ENCODE results near the gene SEC11C. TPM values are rescaled to one million over a fixed set of nuclear protein-coding genes. Genes with fewer than 3 reads are reported as not detected.

Gene SEC11C
- total and polyA plus RNA-seq, 2 of the 13 experiments (the other 11 are each of a cell fraction or from before 2014, with no cell fraction given), result 71.9 to 297 TPM

DNA sequence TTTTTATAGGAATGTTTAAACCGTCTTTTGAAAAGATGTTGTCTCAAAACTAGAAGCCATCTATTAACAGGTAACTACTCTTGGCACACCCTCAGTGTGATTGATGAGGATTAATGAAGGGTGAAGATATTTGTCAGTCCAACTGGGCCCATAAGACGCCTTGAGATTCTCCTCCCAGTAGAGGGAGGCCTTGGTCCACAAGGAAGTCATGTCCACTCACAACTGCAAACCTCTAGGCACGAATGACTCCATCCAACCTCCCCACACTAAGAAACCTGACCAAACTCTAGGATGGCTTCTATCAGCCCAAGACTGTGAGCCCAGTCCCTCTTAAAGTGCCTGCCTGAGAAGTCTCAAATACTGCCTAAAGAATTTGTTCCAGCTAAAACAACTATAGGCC lies 61.1 kb downstream of the SEC11C start:
- intact Hi-C loops (cut with micrococcal nuclease; ENCODE audit: unreplicated experiment) (no loop called here), in situ Hi-C loops (cut with HindIII; ENCODE audit: extremely low pct_ligation_motif_present, low pct_unique_long_range_greater_than_20kb) (no loop called here)
- no peaks in the 10 kb centered on the region for H3K9me3 ChIP-seq (ENCODE audit: low read length)
- no peaks in the 10 kb centered on the region; a peak in 1 of 5 replicates for H3K27me3 ChIP-seq (ENCODE audit: control insufficient read depth in 1 of 2, insufficient read depth in 2 of 2, low read length in 2 of 2)
- 4% methylated on average over 3 of the region's 3 CpGs for WGBS (ENCODE audit: low lambda C conversion rate)
- no peak overlapping the region for H2AFZ ChIP-seq (ENCODE audit: low read length)
- no peak overlapping the region for H3K9ac ChIP-seq (ENCODE audit: insufficient read depth, low read depth, low read length)
- DNase-seq (ENCODE audit: low spot score), result no peak
- no TSS peak for BruUV-seq (replicated peaks)
- H3K36me3 ChIP-seq (replicated peaks in 1 of 2; ENCODE audit: control insufficient read depth in 1 of 2, insufficient read depth in 2 of 2, low read length in 2 of 2), result no peaks in the 10 kb centered on the region
- no peak for FAIRE-seq
- H3K27ac ChIP-seq (ENCODE audit: extremely low read length, insufficient read depth, low read length), result no peak overlapping the region
- no peak for ATAC-seq
- no peaks in the 10 kb centered on the region for H3K4me1 ChIP-seq (ENCODE audit: insufficient read depth, low read length)
- CTCF ChIA-PET (ENCODE audit: low intra/inter-chr PET ratio, low total read pairs), result no interaction called here
- H3K4me2 ChIP-seq (ENCODE audit: low read depth, low read length), result no peak overlapping the region
- no peaks in the 10 kb centered on the region for H4K20me1 ChIP-seq (ENCODE audit: insufficient read depth, low read length)
- POLR2A ChIA-PET, result no interaction called here
- H3K4me3 ChIP-seq (replicated peaks in 1 of 3; ENCODE audit: insufficient read depth in 1 of 3, low read depth in 2 of 3, low read length in 3 of 3), result no peak overlapping the region
- no peaks in the 10 kb centered on the region for H3K79me2 ChIP-seq (ENCODE audit: insufficient read depth, low read length)
- TF ChIP-seq HMG20A (CRISPR knock-in tag; IDR thresholded peaks at IDR 0.05; ENCODE audit: borderline replicate concordance), result no peak
- no peak for TF ChIP-seq GABPB1 (CRISPR knock-in tag; IDR thresholded peaks at IDR 0.05)
- no peak for TF ChIP-seq ZNF619 (CRISPR knock-in tag; IDR thresholded peaks at IDR 0.05)
- TF ChIP-seq ZNF292 (CRISPR knock-in tag; IDR thresholded peaks at IDR 0.05; ENCODE audit: borderline replicate concordance, low read depth), result no peak
- TF ChIP-seq, protein P1, sequence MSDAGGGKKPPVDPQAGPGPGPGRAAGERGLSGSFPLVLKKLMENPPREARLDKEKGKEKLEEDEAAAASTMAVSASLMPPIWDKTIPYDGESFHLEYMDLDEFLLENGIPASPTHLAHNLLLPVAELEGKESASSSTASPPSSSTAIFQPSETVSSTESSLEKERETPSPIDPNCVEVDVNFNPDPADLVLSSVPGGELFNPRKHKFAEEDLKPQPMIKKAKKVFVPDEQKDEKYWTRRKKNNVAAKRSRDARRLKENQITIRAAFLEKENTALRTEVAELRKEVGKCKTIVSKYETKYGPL (CRISPR knock-in tag; IDR thresholded peaks at IDR 0.05), result no peak
- TF ChIP-seq, protein P2, sequence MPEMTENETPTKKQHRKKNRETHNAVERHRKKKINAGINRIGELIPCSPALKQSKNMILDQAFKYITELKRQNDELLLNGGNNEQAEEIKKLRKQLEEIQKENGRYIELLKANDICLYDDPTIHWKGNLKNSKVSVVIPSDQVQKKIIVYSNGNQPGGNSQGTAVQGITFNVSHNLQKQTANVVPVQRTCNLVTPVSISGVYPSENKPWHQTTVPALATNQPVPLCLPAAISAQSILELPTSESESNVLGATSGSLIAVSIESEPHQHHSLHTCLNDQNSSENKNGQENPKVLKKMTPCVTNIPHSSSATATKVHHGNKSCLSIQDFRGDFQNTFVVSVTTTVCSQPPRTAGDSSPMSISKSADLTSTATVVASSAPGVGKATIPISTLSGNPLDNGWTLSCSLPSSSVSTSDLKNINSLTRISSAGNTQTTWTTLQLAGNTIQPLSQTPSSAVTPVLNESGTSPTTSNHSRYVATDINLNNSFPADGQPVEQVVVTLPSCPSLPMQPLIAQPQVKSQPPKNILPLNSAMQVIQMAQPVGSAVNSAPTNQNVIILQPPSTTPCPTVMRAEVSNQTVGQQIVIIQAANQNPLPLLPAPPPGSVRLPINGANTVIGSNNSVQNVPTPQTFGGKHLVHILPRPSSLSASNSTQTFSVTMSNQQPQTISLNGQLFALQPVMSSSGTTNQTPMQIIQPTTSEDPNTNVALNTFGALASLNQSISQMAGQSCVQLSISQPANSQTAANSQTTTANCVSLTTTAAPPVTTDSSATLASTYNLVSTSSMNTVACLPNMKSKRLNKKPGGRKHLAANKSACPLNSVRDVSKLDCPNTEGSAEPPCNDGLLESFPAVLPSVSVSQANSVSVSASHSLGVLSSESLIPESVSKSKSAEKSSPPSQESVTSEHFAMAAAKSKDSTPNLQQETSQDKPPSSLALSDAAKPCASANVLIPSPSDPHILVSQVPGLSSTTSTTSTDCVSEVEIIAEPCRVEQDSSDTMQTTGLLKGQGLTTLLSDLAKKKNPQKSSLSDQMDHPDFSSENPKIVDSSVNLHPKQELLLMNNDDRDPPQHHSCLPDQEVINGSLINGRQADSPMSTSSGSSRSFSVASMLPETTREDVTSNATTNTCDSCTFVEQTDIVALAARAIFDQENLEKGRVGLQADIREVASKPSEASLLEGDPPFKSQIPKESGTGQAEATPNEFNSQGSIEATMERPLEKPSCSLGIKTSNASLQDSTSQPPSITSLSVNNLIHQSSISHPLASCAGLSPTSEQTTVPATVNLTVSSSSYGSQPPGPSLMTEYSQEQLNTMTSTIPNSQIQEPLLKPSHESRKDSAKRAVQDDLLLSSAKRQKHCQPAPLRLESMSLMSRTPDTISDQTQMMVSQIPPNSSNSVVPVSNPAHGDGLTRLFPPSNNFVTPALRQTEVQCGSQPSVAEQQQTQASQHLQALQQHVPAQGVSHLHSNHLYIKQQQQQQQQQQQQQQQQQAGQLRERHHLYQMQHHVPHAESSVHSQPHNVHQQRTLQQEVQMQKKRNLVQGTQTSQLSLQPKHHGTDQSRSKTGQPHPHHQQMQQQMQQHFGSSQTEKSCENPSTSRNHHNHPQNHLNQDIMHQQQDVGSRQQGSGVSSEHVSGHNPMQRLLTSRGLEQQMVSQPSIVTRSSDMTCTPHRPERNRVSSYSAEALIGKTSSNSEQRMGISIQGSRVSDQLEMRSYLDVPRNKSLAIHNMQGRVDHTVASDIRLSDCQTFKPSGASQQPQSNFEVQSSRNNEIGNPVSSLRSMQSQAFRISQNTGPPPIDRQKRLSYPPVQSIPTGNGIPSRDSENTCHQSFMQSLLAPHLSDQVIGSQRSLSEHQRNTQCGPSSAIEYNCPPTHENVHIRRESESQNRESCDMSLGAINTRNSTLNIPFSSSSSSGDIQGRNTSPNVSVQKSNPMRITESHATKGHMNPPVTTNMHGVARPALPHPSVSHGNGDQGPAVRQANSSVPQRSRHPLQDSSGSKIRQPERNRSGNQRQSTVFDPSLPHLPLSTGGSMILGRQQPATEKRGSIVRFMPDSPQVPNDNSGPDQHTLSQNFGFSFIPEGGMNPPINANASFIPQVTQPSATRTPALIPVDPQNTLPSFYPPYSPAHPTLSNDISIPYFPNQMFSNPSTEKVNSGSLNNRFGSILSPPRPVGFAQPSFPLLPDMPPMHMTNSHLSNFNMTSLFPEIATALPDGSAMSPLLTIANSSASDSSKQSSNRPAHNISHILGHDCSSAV (CRISPR knock-in tag; IDR thresholded peaks at IDR 0.05; ENCODE audit: borderline replicate concordance), result no peak
- TF ChIP-seq MAFK (conservative IDR thresholded peaks at IDR 0.05 in 1 of 2, IDR thresholded peaks at IDR 0.05 in 1 of 2; ENCODE audit: low read length in 2 of 2), result no peak
- TF ChIP-seq ADNP (CRISPR knock-in tag; IDR thresholded peaks at IDR 0.05), result no peak
- TF ChIP-seq ZEB1 (IDR thresholded peaks at IDR 0.05; ENCODE audit: insufficient replicate concordance, low read depth), result no peak
- TF ChIP-seq RBM22 (optimal IDR thresholded peaks at IDR 0.05; ENCODE audit: low read length), result no peak
- no peak for TF ChIP-seq HDAC1 (CRISPR knock-in tag; IDR thresholded peaks at IDR 0.05)
- TF ChIP-seq, protein P3, sequence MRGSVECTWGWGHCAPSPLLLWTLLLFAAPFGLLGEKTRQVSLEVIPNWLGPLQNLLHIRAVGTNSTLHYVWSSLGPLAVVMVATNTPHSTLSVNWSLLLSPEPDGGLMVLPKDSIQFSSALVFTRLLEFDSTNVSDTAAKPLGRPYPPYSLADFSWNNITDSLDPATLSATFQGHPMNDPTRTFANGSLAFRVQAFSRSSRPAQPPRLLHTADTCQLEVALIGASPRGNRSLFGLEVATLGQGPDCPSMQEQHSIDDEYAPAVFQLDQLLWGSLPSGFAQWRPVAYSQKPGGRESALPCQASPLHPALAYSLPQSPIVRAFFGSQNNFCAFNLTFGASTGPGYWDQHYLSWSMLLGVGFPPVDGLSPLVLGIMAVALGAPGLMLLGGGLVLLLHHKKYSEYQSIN (CRISPR knock-in tag; IDR thresholded peaks at IDR 0.05; ENCODE audit: borderline replicate concordance), result no peak
- TF ChIP-seq, protein P4, sequence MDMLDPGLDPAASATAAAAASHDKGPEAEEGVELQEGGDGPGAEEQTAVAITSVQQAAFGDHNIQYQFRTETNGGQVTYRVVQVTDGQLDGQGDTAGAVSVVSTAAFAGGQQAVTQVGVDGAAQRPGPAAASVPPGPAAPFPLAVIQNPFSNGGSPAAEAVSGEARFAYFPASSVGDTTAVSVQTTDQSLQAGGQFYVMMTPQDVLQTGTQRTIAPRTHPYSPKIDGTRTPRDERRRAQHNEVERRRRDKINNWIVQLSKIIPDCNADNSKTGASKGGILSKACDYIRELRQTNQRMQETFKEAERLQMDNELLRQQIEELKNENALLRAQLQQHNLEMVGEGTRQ (IDR thresholded peaks at IDR 0.05; ENCODE audit: low read depth, low read length), result no peak
- TF ChIP-seq, protein P4 (CRISPR knock-in tag; IDR thresholded peaks at IDR 0.05; ENCODE audit: borderline replicate concordance), result no peak
